ENCODE data around the gene NDUFS1.
"Not testable (repeated sequence)": the region's sequence is repeated elsewhere in the genome, so short reads cannot be mapped to it uniquely, and the experiment has no call there.

Gene NDUFS1

GRCh38 chr2:206159346-206160124 lies at the start of gene NDUFS1, which contains the start of gene EEF1B2:
Gene NDUFS1, minus strand, starts transcription at chr2:206159444. Its CDS starts 5,766 bp downstream, at chr2:206153678.
Gene EEF1B2, plus strand, starts transcription at chr2:206159895. Its CDS starts 85 bp downstream, at chr2:206159980.
- TF ChIP-seq JUND (IDR thresholded peaks at IDR 0.05; ENCODE audit: low read depth): no peak
- in situ Hi-C loops (cut with HindIII; ENCODE audit: low pct_unique_long_range_greater_than_20kb, low sequenced_read_pairs): no loop called here
- DNase-seq (ENCODE audit: low read depth in 1 of 2, low spot score in 1 of 2): peak; percentile 81 to 97

GRCh38 chr2:206208900-206209299 lies 49.7 kb upstream of the NDUFS1 start:
- TF ChIP-seq JUND (IDR thresholded peaks at IDR 0.05; ENCODE audit: low read depth): no peak
- in situ Hi-C loops (cut with HindIII; ENCODE audit: low pct_unique_long_range_greater_than_20kb, low sequenced_read_pairs): no loop called here
- DNase-seq (ENCODE audit: low read depth in 1 of 2, low spot score in 1 of 2): no peak

GRCh38 chr2:206207316-206207715 lies 48.1 kb upstream of the NDUFS1 start:
- in situ Hi-C loops (cut with HindIII; ENCODE audit: low pct_unique_long_range_greater_than_20kb, low sequenced_read_pairs); DNase-seq (ENCODE audit: low read depth in 1 of 2, low spot score in 1 of 2): not testable (repeated sequence)

GRCh38 chr2:206204710-206205109 lies 45.5 kb upstream of the NDUFS1 start:
- no peak for TF ChIP-seq JUND (IDR thresholded peaks at IDR 0.05; ENCODE audit: low read depth)
- in situ Hi-C loops (cut with HindIII; ENCODE audit: low pct_unique_long_range_greater_than_20kb, low sequenced_read_pairs): no loop called here
- DNase-seq (ENCODE audit: low read depth in 1 of 2, low spot score in 1 of 2): no peak

GRCh38 chr2:206203331-206203730 lies 44.1 kb upstream of the NDUFS1 start:
- TF ChIP-seq JUND (IDR thresholded peaks at IDR 0.05; ENCODE audit: low read depth): no peak
- in situ Hi-C loops (cut with HindIII; ENCODE audit: low pct_unique_long_range_greater_than_20kb, low sequenced_read_pairs): no loop called here
- peak in 1 of 2 experiments; percentile 51 for DNase-seq (ENCODE audit: low read depth in 1 of 2, low spot score in 1 of 2)

GRCh38 chr2:206202446-206202845 lies 43.2 kb upstream of the NDUFS1 start:
- TF ChIP-seq JUND (IDR thresholded peaks at IDR 0.05; ENCODE audit: low read depth): no peak
- in situ Hi-C loops (cut with HindIII; ENCODE audit: low pct_unique_long_range_greater_than_20kb, low sequenced_read_pairs): no loop called here
- no peak for DNase-seq (ENCODE audit: low read depth in 1 of 2, low spot score in 1 of 2)

GRCh38 chr2:206201075-206201848 lies 42.0 kb upstream of the NDUFS1 start:
- no peak for TF ChIP-seq JUND (IDR thresholded peaks at IDR 0.05; ENCODE audit: low read depth)
- peak in 1 of 2 experiments; percentile 15 for DNase-seq (ENCODE audit: low read depth in 1 of 2, low spot score in 1 of 2)
- in situ Hi-C loops (cut with HindIII; ENCODE audit: low pct_unique_long_range_greater_than_20kb, low sequenced_read_pairs): no loop called here

GRCh38 chr2:206198677-206199076 lies 39.4 kb upstream of the NDUFS1 start:
- no peak for TF ChIP-seq JUND (IDR thresholded peaks at IDR 0.05; ENCODE audit: low read depth)
- in situ Hi-C loops (cut with HindIII; ENCODE audit: low pct_unique_long_range_greater_than_20kb, low sequenced_read_pairs): no loop called here
- no peak for DNase-seq (ENCODE audit: low read depth in 1 of 2, low spot score in 1 of 2)

GRCh38 chr2:206193671-206194357 lies 34.6 kb upstream of the NDUFS1 start:
- no peak for TF ChIP-seq JUND (IDR thresholded peaks at IDR 0.05; ENCODE audit: low read depth)
- in situ Hi-C loops (cut with HindIII; ENCODE audit: low pct_unique_long_range_greater_than_20kb, low sequenced_read_pairs): no loop called here
- DNase-seq (ENCODE audit: low read depth in 1 of 2, low spot score in 1 of 2): no peak

GRCh38 chr2:206192157-206192556 lies 32.9 kb upstream of the NDUFS1 start:
- in situ Hi-C loops (cut with HindIII; ENCODE audit: low pct_unique_long_range_greater_than_20kb, low sequenced_read_pairs): no loop called here
- TF ChIP-seq JUND (IDR thresholded peaks at IDR 0.05; ENCODE audit: low read depth): no peak
- DNase-seq (ENCODE audit: low read depth in 1 of 2, low spot score in 1 of 2): no peak

- no peak for TF ChIP-seq JUND (IDR thresholded peaks at IDR 0.05; ENCODE audit: low read depth)
- in situ Hi-C loops (cut with HindIII; ENCODE audit: low pct_unique_long_range_greater_than_20kb, low sequenced_read_pairs): no loop called here
- no peak for DNase-seq (ENCODE audit: low read depth in 1 of 2, low spot score in 1 of 2)
These were observed 31.4 kb upstream of the NDUFS1 start for GRCh38 chr2:206190689-206191088.

GRCh38 chr2:206190111-206190510 lies 30.9 kb upstream of the NDUFS1 start:
- DNase-seq (ENCODE audit: low read depth in 1 of 2, low spot score in 1 of 2): no peak
- no peak for TF ChIP-seq JUND (IDR thresholded peaks at IDR 0.05; ENCODE audit: low read depth)
- in situ Hi-C loops (cut with HindIII; ENCODE audit: low pct_unique_long_range_greater_than_20kb, low sequenced_read_pairs): no loop called here

GRCh38 chr2:206189691-206190090 lies 30.4 kb upstream of the NDUFS1 start:
- DNase-seq (ENCODE audit: low read depth in 1 of 2, low spot score in 1 of 2): no peak
- no peak for TF ChIP-seq JUND (IDR thresholded peaks at IDR 0.05; ENCODE audit: low read depth)
- in situ Hi-C loops (cut with HindIII; ENCODE audit: low pct_unique_long_range_greater_than_20kb, low sequenced_read_pairs): no loop called here

- in situ Hi-C loops (cut with HindIII; ENCODE audit: low pct_unique_long_range_greater_than_20kb, low sequenced_read_pairs); DNase-seq (ENCODE audit: low read depth in 1 of 2, low spot score in 1 of 2): not testable (repeated sequence)
These were observed 22.3 kb upstream of the NDUFS1 start for GRCh38 chr2:206181526-206181925.
